ENCODE results near the gene HIRIP3.

DNA sequence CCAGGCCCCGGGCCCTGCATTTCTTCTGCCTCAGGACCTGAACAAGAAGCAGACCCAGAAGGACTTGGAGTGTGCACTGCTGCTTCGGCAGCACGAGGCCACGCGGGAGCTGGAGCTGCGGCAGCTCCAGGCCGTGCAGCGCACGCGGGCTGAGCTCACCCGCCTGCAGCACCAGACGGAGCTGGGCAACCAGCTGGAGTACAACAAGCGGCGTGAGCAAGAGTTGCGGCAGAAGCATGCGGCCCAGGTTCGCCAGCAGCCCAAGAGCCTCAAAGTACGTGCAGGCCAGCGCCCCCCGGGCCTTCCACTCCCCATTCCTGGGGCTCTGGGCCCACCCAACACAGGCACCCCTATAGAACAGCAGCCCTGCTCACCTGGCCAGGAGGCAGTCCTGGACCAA lies 9.2 kb downstream of the HIRIP3 start:
- TF ChIP-seq, protein P1, sequence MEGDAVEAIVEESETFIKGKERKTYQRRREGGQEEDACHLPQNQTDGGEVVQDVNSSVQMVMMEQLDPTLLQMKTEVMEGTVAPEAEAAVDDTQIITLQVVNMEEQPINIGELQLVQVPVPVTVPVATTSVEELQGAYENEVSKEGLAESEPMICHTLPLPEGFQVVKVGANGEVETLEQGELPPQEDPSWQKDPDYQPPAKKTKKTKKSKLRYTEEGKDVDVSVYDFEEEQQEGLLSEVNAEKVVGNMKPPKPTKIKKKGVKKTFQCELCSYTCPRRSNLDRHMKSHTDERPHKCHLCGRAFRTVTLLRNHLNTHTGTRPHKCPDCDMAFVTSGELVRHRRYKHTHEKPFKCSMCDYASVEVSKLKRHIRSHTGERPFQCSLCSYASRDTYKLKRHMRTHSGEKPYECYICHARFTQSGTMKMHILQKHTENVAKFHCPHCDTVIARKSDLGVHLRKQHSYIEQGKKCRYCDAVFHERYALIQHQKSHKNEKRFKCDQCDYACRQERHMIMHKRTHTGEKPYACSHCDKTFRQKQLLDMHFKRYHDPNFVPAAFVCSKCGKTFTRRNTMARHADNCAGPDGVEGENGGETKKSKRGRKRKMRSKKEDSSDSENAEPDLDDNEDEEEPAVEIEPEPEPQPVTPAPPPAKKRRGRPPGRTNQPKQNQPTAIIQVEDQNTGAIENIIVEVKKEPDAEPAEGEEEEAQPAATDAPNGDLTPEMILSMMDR (IDR thresholded peaks at IDR 0.05; ENCODE audit: low read depth, low read length, poor library complexity, severe bottlenecking): no peak
- TF ChIP-seq EZH2phosphoT487 (IDR thresholded peaks at IDR 0.05; ENCODE audit: borderline replicate concordance, low read length): no peak

Data from DOHH2 (cell line).